GM12874 (cell line): ENCODE results near the gene PLEKHS1.

Experiments used
- CTCF ChIP-seq: IDR thresholded peaks from 2 replicates; pipeline ENCODE4 v1.5.1; 2011; ENCODE audit warnings: low read depth, mild to moderate bottlenecking, control low read depth, low read length, moderate library complexity; ENCODE audit not compliant: insufficient read depth

The PLEKHS1 gene

GRCh38 chr10:113712024-113712423 is 39.5 kb upstream of the PLEKHS1 start:
- TF ChIP-seq CTCF: no peak

GRCh38 chr10:113712755-113713639 is 38.5 kb upstream of the PLEKHS1 start:
- TF ChIP-seq CTCF: no peak

GRCh38 chr10:113713640-113713982 is 37.9 kb upstream of the PLEKHS1 start:
- TF ChIP-seq CTCF: no peak

- no peak for TF ChIP-seq CTCF
These were observed 35.2 kb upstream of the PLEKHS1 start for GRCh38 chr10:113716109-113716910.

- TF ChIP-seq CTCF: no peak
These were observed 32.3 kb upstream of the PLEKHS1 start for GRCh38 chr10:113718969-113719822.

- TF ChIP-seq CTCF: no peak
These were observed 31.1 kb upstream of the PLEKHS1 start for GRCh38 chr10:113720386-113720785.

GRCh38 chr10:113732160-113732881 is 19.2 kb upstream of the PLEKHS1 start:
- no peak for TF ChIP-seq CTCF
